Measurements from ENCODE around the gene FNDC1.

Gene FNDC1

DNA sequence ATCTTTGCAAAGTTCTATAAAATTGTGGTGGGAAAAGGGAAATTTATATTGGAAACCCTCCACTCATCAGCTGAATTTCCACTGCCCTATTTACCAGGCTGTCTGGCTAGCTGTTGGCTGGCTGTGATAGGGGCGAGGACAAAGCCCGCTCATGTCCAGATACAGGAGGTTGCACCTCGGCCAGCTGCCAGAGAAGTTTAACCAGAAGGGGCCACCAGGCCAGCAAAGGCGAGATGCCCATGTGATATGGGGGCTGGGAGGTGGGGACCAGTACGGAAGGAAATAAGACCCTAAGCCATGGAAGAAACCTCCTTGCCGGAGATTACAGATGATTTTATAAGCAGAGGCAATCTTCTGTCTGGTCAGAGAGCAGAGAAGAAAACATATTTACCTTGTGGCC, 143.8 kb downstream of the FNDC1 start:
- H3K9ac ChIP-seq (ENCODE audit: low read depth, low read length) = no peak overlapping the region
- H3K9me3 ChIP-seq (ENCODE audit: insufficient read depth, low read depth, low read length) = no peaks in the 10 kb centered on the region
- H3K36me3 ChIP-seq (ENCODE audit: insufficient read depth, low read depth, low read length) = no peaks in the 10 kb centered on the region
- H3K4me3 ChIP-seq (ENCODE audit: low read length) = no peak overlapping the region
- H3K4me1 ChIP-seq (ENCODE audit: insufficient read depth, low read length) = no peaks in the 10 kb centered on the region
- H3K27me3 ChIP-seq (ENCODE audit: insufficient read depth, low read length) = no peaks in the 10 kb centered on the region
- no peak overlapping the region for H3K27ac ChIP-seq (ENCODE audit: low read length)

DNA sequence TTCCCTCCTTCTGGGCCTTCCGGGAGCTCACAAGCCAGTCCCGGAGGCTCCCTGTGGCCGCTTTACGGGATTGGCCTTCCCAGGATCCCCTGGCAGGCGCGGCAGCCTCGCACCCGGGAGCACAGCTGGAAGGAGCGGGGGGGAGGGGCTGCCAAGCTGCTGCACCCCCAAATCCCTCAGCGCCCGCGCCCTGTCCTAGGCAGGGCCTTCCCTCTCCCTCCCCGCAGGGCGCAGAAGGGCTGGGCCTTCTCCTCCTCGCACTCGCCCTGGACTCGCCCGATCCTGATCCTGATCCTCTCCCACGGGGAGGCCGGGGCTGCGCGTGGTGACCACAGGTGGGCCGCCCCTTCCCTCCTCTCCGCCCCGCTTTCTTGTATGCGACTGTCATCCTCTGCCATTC, 146.4 kb downstream of the FNDC1 start:
- Histone ChIP-seq H3K4me1 (ENCODE audit: insufficient read depth, low read length) (no peaks in the 10 kb centered on the region), H3K36me3 (ENCODE audit: insufficient read depth, low read depth, low read length) (no peaks in the 10 kb centered on the region), H3K27me3 (ENCODE audit: insufficient read depth, low read length) (no peaks in the 10 kb centered on the region), H3K9me3 (ENCODE audit: insufficient read depth, low read depth, low read length) (no peaks in the 10 kb centered on the region), H3K4me3 (ENCODE audit: low read length) (no peak overlapping the region), H3K27ac (ENCODE audit: low read length) (no peak overlapping the region), H3K9ac (ENCODE audit: low read depth, low read length) (no peak overlapping the region)

DNA sequence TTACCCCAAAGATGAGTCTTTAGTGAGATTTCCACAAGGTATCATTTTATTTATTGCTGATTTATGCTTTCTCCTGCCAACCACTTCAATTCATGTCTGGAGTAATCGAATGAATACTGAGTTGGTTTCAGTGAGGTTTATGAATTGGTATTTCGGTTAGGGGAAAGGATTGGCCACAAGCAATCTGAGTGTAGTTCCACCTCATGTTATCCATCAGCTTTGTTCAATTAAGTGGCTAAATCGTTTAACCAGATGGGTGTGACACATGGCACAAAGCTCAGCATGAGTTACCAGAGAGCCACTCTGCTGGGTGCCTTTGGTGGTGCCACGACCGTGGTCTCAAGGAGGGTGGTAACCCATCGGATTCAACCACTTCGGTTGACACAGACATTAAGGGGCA, 148.2 kb downstream of the FNDC1 start:
- Histone ChIP-seq H3K4me1 (ENCODE audit: insufficient read depth, low read length) (no peaks in the 10 kb centered on the region), H3K36me3 (ENCODE audit: insufficient read depth, low read depth, low read length) (no peaks in the 10 kb centered on the region), H3K9ac (ENCODE audit: low read depth, low read length) (no peak overlapping the region), H3K27ac (ENCODE audit: low read length) (no peak overlapping the region), H3K9me3 (ENCODE audit: insufficient read depth, low read depth, low read length) (no peaks in the 10 kb centered on the region), H3K4me3 (ENCODE audit: low read length) (no peak overlapping the region), H3K27me3 (ENCODE audit: insufficient read depth, low read length) (no peaks in the 10 kb centered on the region)

DNA sequence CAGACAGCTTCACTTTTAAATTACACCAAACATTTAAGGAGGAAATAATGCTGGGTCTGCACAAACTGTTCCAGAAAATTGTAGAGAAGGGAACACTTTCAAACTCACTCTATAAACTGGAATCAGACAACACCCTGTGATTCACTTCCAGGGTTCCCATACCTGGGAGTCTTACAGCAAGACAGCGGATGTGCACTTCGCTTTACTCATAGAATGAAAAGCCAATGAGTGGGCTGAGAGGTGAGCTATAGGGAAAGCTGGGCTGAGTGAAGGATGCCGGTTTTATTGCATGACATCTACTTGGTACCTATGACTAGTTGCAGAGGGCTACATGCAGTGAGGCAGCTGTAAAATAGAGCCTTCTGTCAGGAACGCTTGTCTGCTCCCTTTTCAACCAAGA, 152.1 kb downstream of the FNDC1 start:
- no peak overlapping the region for H3K27ac ChIP-seq (ENCODE audit: low read length)
- H3K9me3 ChIP-seq (ENCODE audit: insufficient read depth, low read depth, low read length) = no peaks in the 10 kb centered on the region
- H3K4me3 ChIP-seq (ENCODE audit: low read length) = no peak overlapping the region
- no peaks in the 10 kb centered on the region for H3K36me3 ChIP-seq (ENCODE audit: insufficient read depth, low read depth, low read length)
- no peaks in the 10 kb centered on the region for H3K4me1 ChIP-seq (ENCODE audit: insufficient read depth, low read length)
- no peak overlapping the region for H3K9ac ChIP-seq (ENCODE audit: low read depth, low read length)
- no peaks in the 10 kb centered on the region for H3K27me3 ChIP-seq (ENCODE audit: insufficient read depth, low read length)

All from iPS-20b (cell line).